ENCODE measurements around the gene PLA2G6. TPM values are rescaled to one million over a fixed set of nuclear protein-coding genes. Genes with fewer than 3 reads are reported as not detected.
A peak's percentile ranks its signal among the peaks of the same experiment; 100 is the strongest.

PLA2G6 gene
- total and polyA plus RNA-seq, 9 of the 15 experiments (the other 6 are each of a cell fraction or from before 2014, with no cell fraction given) = 0.11 to 12.2 (median 9.7) TPM

- TF ChIP-seq, protein P1, sequence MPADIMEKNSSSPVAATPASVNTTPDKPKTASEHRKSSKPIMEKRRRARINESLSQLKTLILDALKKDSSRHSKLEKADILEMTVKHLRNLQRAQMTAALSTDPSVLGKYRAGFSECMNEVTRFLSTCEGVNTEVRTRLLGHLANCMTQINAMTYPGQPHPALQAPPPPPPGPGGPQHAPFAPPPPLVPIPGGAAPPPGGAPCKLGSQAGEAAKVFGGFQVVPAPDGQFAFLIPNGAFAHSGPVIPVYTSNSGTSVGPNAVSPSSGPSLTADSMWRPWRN (IDR thresholded peaks at IDR 0.05; ENCODE audit: low read depth) = no peak
- TF ChIP-seq RBBP5 (IDR thresholded peaks at IDR 0.05; ENCODE audit: borderline replicate concordance, insufficient read depth, low read length, poor library complexity, severe bottlenecking) (peak; percentile 42), RBM39 (optimal IDR thresholded peaks at IDR 0.05; ENCODE audit: low read depth, low read length) (no peak), KDM2B (CRISPR knock-in tag; IDR thresholded peaks at IDR 0.05) (peak; percentile 61; the same call in 1 of the 2 replicates), TEAD1 (CRISPR knock-in tag; IDR thresholded peaks at IDR 0.05) (peak in 1 of 2 experiments; percentile 4; a peak in 1 of 4 replicates), TAF9B (IDR thresholded peaks at IDR 0.05; ENCODE audit: partially characterized antibody) (peak; percentile 42), RBM22 (IDR thresholded peaks at IDR 0.05; ENCODE audit: low read depth, low read length, poor library complexity, severe bottlenecking) (peak; percentile 64), ZNF384 (IDR thresholded peaks at IDR 0.05; ENCODE audit: low read depth, low read length) (no peak), NCOA6 (IDR thresholded peaks at IDR 0.05) (peak; percentile 40; the same call in 1 of the 2 replicates), ELF1 (tag; IDR thresholded peaks at IDR 0.05) (peak; percentile 30; the same call in 1 of the 2 replicates), HIVEP1 (CRISPR knock-in tag; IDR thresholded peaks at IDR 0.05) (no peak), POLR3A (IDR thresholded peaks at IDR 0.05; ENCODE audit: borderline replicate concordance, extremely low read depth, insufficient read depth, insufficient read length) (no peak), ETV5 (CRISPR knock-in tag; IDR thresholded peaks at IDR 0.05; ENCODE audit: low read depth) (peak; percentile 13; the same call in 1 of the 2 replicates), CREB1 (IDR thresholded peaks at IDR 0.05) (peak; percentile 46; the same call in 1 of the 2 replicates), CREB1 (CRISPR knock-in tag; IDR thresholded peaks at IDR 0.05) (peak; percentile 62; the same call in 1 of the 2 replicates), HSF4 (CRISPR knock-in tag; IDR thresholded peaks at IDR 0.05; ENCODE audit: borderline replicate concordance) (no peak), NELFE (IDR thresholded peaks at IDR 0.05; ENCODE audit: insufficient read depth, insufficient read length) (no peak), ZBTB7A (IDR thresholded peaks at IDR 0.05; ENCODE audit: borderline replicate concordance, control insufficient read depth, low read depth, low read length) (peak; percentile 25; the same call in 1 of the 2 replicates), SIRT6 (IDR thresholded peaks at IDR 0.05; ENCODE audit: low read depth, low read length) (no peak), JUN (IDR thresholded peaks at IDR 0.05; ENCODE audit: borderline replicate concordance, low read depth, low read length) (peak; percentile 72), JUN (CRISPR knock-in tag; IDR thresholded peaks at IDR 0.05; ENCODE audit: borderline replicate concordance) (no peak), NRF1 (conservative IDR thresholded peaks at IDR 0.05 in 1 of 2, IDR thresholded peaks at IDR 0.05 in 1 of 2) (peak; percentile 60; a peak in 3 of 4 replicates), NR3C1 (CRISPR knock-in tag; IDR thresholded peaks at IDR 0.05) (peak; percentile 36; the same call in 1 of the 2 replicates), TAF1 (IDR thresholded peaks at IDR 0.05; ENCODE audit: control insufficient read depth, extremely low read depth, insufficient read depth, low read length, severe bottlenecking) (peak; percentile 65), POLR2AphosphoS5 (IDR thresholded peaks at IDR 0.05; ENCODE audit: control insufficient read depth, insufficient read depth, low read depth, low read length) (peak; percentile 65)
- TF ChIP-seq, protein P2, sequence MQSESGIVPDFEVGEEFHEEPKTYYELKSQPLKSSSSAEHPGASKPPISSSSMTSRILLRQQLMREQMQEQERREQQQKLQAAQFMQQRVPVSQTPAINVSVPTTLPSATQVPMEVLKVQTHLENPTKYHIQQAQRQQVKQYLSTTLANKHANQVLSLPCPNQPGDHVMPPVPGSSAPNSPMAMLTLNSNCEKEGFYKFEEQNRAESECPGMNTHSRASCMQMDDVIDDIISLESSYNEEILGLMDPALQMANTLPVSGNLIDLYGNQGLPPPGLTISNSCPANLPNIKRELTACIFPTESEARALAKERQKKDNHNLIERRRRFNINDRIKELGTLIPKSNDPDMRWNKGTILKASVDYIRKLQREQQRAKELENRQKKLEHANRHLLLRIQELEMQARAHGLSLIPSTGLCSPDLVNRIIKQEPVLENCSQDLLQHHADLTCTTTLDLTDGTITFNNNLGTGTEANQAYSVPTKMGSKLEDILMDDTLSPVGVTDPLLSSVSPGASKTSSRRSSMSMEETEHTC (IDR thresholded peaks at IDR 0.05) = 0 out of 2 replicates have a peak, but pooled peaks have one; percentile 25
Measured at GRCh38 chr22:38201711-38202436, 20.2 kb upstream of the PLA2G6 start, which contains the start of gene MAFF (continued).

Measured in K562 (cell line).